Gastroesophageal sphincter (tissue), 3 donors: Measurements from ENCODE around the gene MED1.
"Not testable (repeated sequence)": the region's sequence is repeated elsewhere in the genome, so short reads cannot be mapped to it uniquely, and the experiment has no call there.

Experiments used
- POLR2A ChIP-seq, 2 donors: fragments of 450-650 bp; IDR thresholded peaks; one replicate each; pipeline ENCODE4 v1.6.1; 2017; ENCODE audit warnings: antibody characterized with exemption in 2 of 2, mild to moderate bottlenecking in 2 of 2, moderate library complexity in 1 of 2
- POLR2AphosphoS5 ChIP-seq: sonication (generic); formaldehyde crosslinking; IDR thresholded peaks from one replicate; pipeline ENCODE4 v1.6.1; 2017; ENCODE audit warnings: antibody characterized with exemption
- TF ChIP-seq, protein P1 (sequence below), 4 experiments: fragments of 200-600 bp in 2 of 4; fragments of 450-650 bp in 2 of 4; sonication (generic) in 1 of 4; IDR thresholded peaks; one replicate each; pipeline ENCODE4 v1.5.1; 2017 to 2019; ENCODE audit warnings: antibody characterized with exemption in 4 of 4, mild to moderate bottlenecking in 2 of 4, moderate library complexity in 2 of 4

- TF ChIP-seq, protein P1, sequence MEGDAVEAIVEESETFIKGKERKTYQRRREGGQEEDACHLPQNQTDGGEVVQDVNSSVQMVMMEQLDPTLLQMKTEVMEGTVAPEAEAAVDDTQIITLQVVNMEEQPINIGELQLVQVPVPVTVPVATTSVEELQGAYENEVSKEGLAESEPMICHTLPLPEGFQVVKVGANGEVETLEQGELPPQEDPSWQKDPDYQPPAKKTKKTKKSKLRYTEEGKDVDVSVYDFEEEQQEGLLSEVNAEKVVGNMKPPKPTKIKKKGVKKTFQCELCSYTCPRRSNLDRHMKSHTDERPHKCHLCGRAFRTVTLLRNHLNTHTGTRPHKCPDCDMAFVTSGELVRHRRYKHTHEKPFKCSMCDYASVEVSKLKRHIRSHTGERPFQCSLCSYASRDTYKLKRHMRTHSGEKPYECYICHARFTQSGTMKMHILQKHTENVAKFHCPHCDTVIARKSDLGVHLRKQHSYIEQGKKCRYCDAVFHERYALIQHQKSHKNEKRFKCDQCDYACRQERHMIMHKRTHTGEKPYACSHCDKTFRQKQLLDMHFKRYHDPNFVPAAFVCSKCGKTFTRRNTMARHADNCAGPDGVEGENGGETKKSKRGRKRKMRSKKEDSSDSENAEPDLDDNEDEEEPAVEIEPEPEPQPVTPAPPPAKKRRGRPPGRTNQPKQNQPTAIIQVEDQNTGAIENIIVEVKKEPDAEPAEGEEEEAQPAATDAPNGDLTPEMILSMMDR (IDR thresholded peaks at IDR 0.05), result not testable (repeated sequence)
- not testable (repeated sequence) for TF ChIP-seq POLR2A (IDR thresholded peaks at IDR 0.05); POLR2AphosphoS5
Observed at GRCh38 chr17:39367805-39368204, 83.3 kb downstream of the MED1 start.
